ENCODE measurements around the gene RTL3. TPM values are rescaled to one million over a fixed set of nuclear protein-coding genes. Genes with fewer than 3 reads are reported as not detected.

RTL3 gene
- total RNA-seq, result not detected
- polyA plus RNA-seq (ENCODE audit: insufficient read depth, low read depth, low replicate concordance), result not detected
- long read RNA-seq, donor 1, result 0 reads
- long read RNA-seq, donor 2, result 0 reads
- long read RNA-seq, donor 3, result 0 reads
- long read RNA-seq, donor 4, result 0 reads
- long read RNA-seq, donor 5, result 0 reads
- long read RNA-seq, donor 6, result 0 reads
- long read RNA-seq, donor 7, result 0 reads
- long read RNA-seq, donor 8, result 0 reads
- long read RNA-seq, donor 9, result 0 reads
- long read RNA-seq, donor 10, result 0 reads

GRCh38 chrX:78658845-78659744 is at the start of gene RTL3:
Gene RTL3 (minus strand): TSS chrX:78659328. CDS start chrX:78658420, 908 bp downstream.
- Histone ChIP-seq H3K9me3 (ENCODE audit: control insufficient read depth in 2 of 3, insufficient read depth in 1 of 3, low read length in 3 of 3) (no peaks in the 10 kb centered on the region), H3K27me3 (ENCODE audit: control insufficient read depth, insufficient read depth, low read length) (no peaks in the 10 kb centered on the region), H3K4me1 (ENCODE audit: control insufficient read depth in 2 of 3, insufficient read depth in 2 of 3, low read depth in 1 of 3, low read length in 3 of 3) (no peaks in the 10 kb centered on the region), H3K4me3 (ENCODE audit: low read length in 3 of 3) (no peak within 1 kb of the TSS), H3K27ac (ENCODE audit: low read depth in 2 of 2, low read length in 2 of 2) (no peak within 1 kb of the TSS), H3K9ac (ENCODE audit: low read length in 3 of 3) (no peak within 1 kb of the TSS), H3K36me3 (ENCODE audit: control insufficient read depth in 2 of 3, insufficient read depth in 3 of 3, low read length in 3 of 3) (no peaks in the 10 kb centered on the region)
- no peak for FAIRE-seq
- TF ChIP-seq CTCF (IDR thresholded peaks at IDR 0.05; ENCODE audit: borderline replicate concordance, extremely low read depth, insufficient read depth), result no peak
- intact Hi-C loops (cut with DNase I), result no loop called here
- no peak for DNase-seq

GRCh38 chrX:78708816-78709215 is 49.7 kb upstream of the RTL3 start:
- peaks cover 2% of the 10 kb centered on the region for H3K27me3 ChIP-seq (ENCODE audit: control insufficient read depth, insufficient read depth, low read length)
- no peak overlapping the region for H3K27ac ChIP-seq (ENCODE audit: low read depth in 2 of 2, low read length in 2 of 2)
- no peaks in the 10 kb centered on the region for H3K4me1 ChIP-seq (ENCODE audit: control insufficient read depth in 2 of 3, insufficient read depth in 2 of 3, low read depth in 1 of 3, low read length in 3 of 3)
- no peak overlapping the region for H3K9ac ChIP-seq (ENCODE audit: low read length in 3 of 3)
- no peak for FAIRE-seq
- H3K4me3 ChIP-seq (ENCODE audit: low read length in 3 of 3), result no peak overlapping the region
- no peaks in the 10 kb centered on the region for H3K9me3 ChIP-seq (ENCODE audit: control insufficient read depth in 2 of 3, insufficient read depth in 1 of 3, low read length in 3 of 3)
- no peaks in the 10 kb centered on the region for H3K36me3 ChIP-seq (ENCODE audit: control insufficient read depth in 2 of 3, insufficient read depth in 3 of 3, low read length in 3 of 3)
- TF ChIP-seq CTCF (IDR thresholded peaks at IDR 0.05; ENCODE audit: borderline replicate concordance, extremely low read depth, insufficient read depth), result no peak
- no peak for DNase-seq
- intact Hi-C loops (cut with DNase I), result no loop called here

- no peaks in the 10 kb centered on the region for H3K4me1 ChIP-seq (ENCODE audit: control insufficient read depth in 2 of 3, insufficient read depth in 2 of 3, low read depth in 1 of 3, low read length in 3 of 3)
- H3K27me3 ChIP-seq (ENCODE audit: control insufficient read depth, insufficient read depth, low read length), result peaks cover 2% of the 10 kb centered on the region
- no peak overlapping the region for H3K27ac ChIP-seq (ENCODE audit: low read depth in 2 of 2, low read length in 2 of 2)
- H3K36me3 ChIP-seq (ENCODE audit: control insufficient read depth in 2 of 3, insufficient read depth in 3 of 3, low read length in 3 of 3), result no peaks in the 10 kb centered on the region
- peak; percentile 9 for TF ChIP-seq CTCF (IDR thresholded peaks at IDR 0.05; ENCODE audit: borderline replicate concordance, extremely low read depth, insufficient read depth)
- H3K4me3 ChIP-seq (ENCODE audit: low read length in 3 of 3), result no peak overlapping the region
- DNase-seq, result no peak
- no peaks in the 10 kb centered on the region for H3K9me3 ChIP-seq (ENCODE audit: control insufficient read depth in 2 of 3, insufficient read depth in 1 of 3, low read length in 3 of 3)
- no peak for FAIRE-seq
- intact Hi-C loops (cut with DNase I), result no loop called here
- H3K9ac ChIP-seq (ENCODE audit: low read length in 3 of 3), result no peak overlapping the region
Observed at GRCh38 chrX:78708262-78708661, 49.1 kb upstream of the RTL3 start.
